Stomach (tissue), 4 donors: Measurements from ENCODE around the gene GBX2.

Experiments used
- EP300 ChIP-seq: sonication (generic); formaldehyde crosslinking; IDR thresholded peaks from one replicate; pipeline ENCODE4 v1.6.1; 2017; ENCODE audit warnings: antibody characterized with exemption
- TF ChIP-seq, protein P1 (sequence below), 7 experiments: fragments of 450-650 bp in 4 of 7; fragments of 200-600 bp in 3 of 7; sonication (generic) in 3 of 7; IDR thresholded peaks; one replicate each; pipeline ENCODE4 v1.5.1; 2016 to 2019; ENCODE audit warnings: antibody characterized with exemption in 7 of 7, control low read depth in 2 of 7, mild to moderate bottlenecking in 1 of 7

DNA sequence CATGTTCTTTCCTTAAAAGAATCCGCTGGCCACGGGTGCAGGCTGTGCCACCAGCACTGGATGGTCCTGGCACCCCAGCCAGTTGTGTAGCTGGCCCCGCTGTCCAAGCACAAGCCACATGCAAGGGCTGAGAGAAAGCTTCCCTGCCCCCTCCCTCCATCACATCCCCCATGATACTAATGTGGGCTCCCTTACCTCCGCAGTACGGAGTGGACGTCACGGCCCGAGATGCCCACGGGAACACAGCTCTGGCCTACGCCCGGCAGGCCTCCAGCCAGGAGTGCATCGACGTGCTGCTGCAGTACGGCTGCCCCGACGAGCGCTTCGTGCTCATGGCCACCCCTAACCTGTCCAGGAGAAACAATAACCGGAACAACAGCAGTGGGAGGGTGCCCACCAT lies 44.5 kb downstream of the GBX2 start:
- no peak for TF ChIP-seq EP300
- TF ChIP-seq, protein P1, sequence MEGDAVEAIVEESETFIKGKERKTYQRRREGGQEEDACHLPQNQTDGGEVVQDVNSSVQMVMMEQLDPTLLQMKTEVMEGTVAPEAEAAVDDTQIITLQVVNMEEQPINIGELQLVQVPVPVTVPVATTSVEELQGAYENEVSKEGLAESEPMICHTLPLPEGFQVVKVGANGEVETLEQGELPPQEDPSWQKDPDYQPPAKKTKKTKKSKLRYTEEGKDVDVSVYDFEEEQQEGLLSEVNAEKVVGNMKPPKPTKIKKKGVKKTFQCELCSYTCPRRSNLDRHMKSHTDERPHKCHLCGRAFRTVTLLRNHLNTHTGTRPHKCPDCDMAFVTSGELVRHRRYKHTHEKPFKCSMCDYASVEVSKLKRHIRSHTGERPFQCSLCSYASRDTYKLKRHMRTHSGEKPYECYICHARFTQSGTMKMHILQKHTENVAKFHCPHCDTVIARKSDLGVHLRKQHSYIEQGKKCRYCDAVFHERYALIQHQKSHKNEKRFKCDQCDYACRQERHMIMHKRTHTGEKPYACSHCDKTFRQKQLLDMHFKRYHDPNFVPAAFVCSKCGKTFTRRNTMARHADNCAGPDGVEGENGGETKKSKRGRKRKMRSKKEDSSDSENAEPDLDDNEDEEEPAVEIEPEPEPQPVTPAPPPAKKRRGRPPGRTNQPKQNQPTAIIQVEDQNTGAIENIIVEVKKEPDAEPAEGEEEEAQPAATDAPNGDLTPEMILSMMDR (IDR thresholded peaks at IDR 0.05) = no peak
